K562 (cell line): ENCODE measurements around the gene CC2D1A. TPM values are rescaled to one million over a fixed set of nuclear protein-coding genes. Genes with fewer than 3 reads are reported as not detected.

ENCODE experiments used
- ATF3 ChIP-seq, 2 experiments: fragments of 450-650 bp in 1 of 2; sonication (generic) in 1 of 2; formaldehyde crosslinking in 1 of 2; IDR thresholded peaks in 1 of 2; conservative IDR thresholded peaks in 1 of 2; 2 replicates each; pipeline versions ENCODE4 v1.6.1 to v1.8.1; 2016 to 2023; ENCODE audit warnings: mild to moderate bottlenecking in 2 of 2, moderate library complexity in 2 of 2, inconsistent platforms in 1 of 2, missing genetic modification reagents in 1 of 2
- CUX1 ChIP-seq: fragments of 200-800 bp; sonication (Bioruptor generic); IDR thresholded peaks from 2 replicates; pipeline ENCODE4 v1.6.1; 2016; ENCODE audit warnings: missing genetic modification characterization, missing compliant biosample characterization
- MAFF ChIP-seq: IDR thresholded peaks from 2 replicates; pipeline ENCODE4 v1.6.1; 2012; ENCODE audit warnings: low read length, improper control_type of control experiment
- NFRKB ChIP-seq: fragments of 450-650 bp; IDR thresholded peaks from 2 replicates; pipeline ENCODE4 v1.6.1; 2016; ENCODE audit warnings: low read depth
- NR3C1 ChIP-seq: sonication (generic); formaldehyde crosslinking; IDR thresholded peaks from 2 replicates; pipeline ENCODE4 v1.8.1; 2022; ENCODE audit warnings: missing genetic modification reagents
- RERE ChIP-seq: sonication (generic); formaldehyde crosslinking; IDR thresholded peaks from 2 replicates; pipeline ENCODE4 v1.8.0; 2023; ENCODE audit warnings: missing genetic modification reagents, mild to moderate bottlenecking, borderline replicate concordance
- USF2 ChIP-seq: sonication (generic); formaldehyde crosslinking; IDR thresholded peaks from 2 replicates; pipeline ENCODE4 v1.5.0; 2020; ENCODE audit warnings: missing genetic modification reagents
- ZKSCAN1 ChIP-seq: fragments of 150-350 bp; IDR thresholded peaks from 2 replicates; pipeline ENCODE4 v1.6.1; 2016; ENCODE audit warnings: low read depth, low read length
- ZNF518B ChIP-seq: fragments of 250-450 bp; sonication (Bioruptor Pico); IDR thresholded peaks from 2 replicates; pipeline ENCODE4 v1.5.0; 2021; ENCODE audit warnings: mild to moderate bottlenecking, moderate library complexity
- polyA plus RNA-seq, 8 experiments: library from polyadenylated mRNA; depleted of rRNA in 4 of 8; stranded (reverse) in 5 of 8; unstranded in 3 of 8; fragments of >200 nt; fragmentation: Nextera tagmentation in 2 of 8; fragmentation: Illumina TruSeq in 1 of 8; extraction: Ambion mirVana in 2 of 8; extraction: Trizol in 1 of 8; gene quantifications; 2 replicates each; pipeline versions ENCODE4 v1.2.1 to v1.2.3, GENCODE V29; 2011 to 2014; ENCODE audit warnings: inconsistent platforms in 1 of 8, missing spikeins in 1 of 8
- total RNA-seq, 7 experiments: library from RNA; depleted of rRNA in 6 of 7; stranded (reverse); fragments of >200 nt in 6 of 7; fragmentation: Illumina TruSeq in 2 of 7; extraction: Trizol in 2 of 7; gene quantifications; 2 replicates each; pipeline versions ENCODE4 v1.2.1 to v1.2.3, GENCODE V29; 2011 to 2021; ENCODE audit warnings: low replicate concordance in 1 of 7

The CC2D1A gene
- total and polyA plus RNA-seq, 9 of the 15 experiments (the other 6 are each of a cell fraction or from before 2014, with no cell fraction given): 0.32 to 31.0 (median 12.9) TPM

GRCh38 chr19:13952154-13952930, 46.3 kb downstream of the CC2D1A start, which contains the start of gene DCAF15 (continued):
- TF ChIP-seq NFRKB: peak; percentile 86
- no peak for TF ChIP-seq NR3C1 (CRISPR knock-in tag)
- TF ChIP-seq ZKSCAN1: no peak
- no peak for TF ChIP-seq RERE (CRISPR knock-in tag)
- TF ChIP-seq ATF3 (IDR thresholded peaks at IDR 0.05): no peak
- no peak for TF ChIP-seq ATF3 (CRISPR knock-in tag; conservative IDR thresholded peaks at IDR 0.05)
- TF ChIP-seq ZNF518B (CRISPR knock-in tag): no peak
- TF ChIP-seq MAFF: no peak
- no peak for TF ChIP-seq USF2
- TF ChIP-seq CUX1: no peak
